Choroid plexus epithelial cell (primary cell): Measurements from ENCODE around the gene TUBD1.

ENCODE experiments used
- DNase-seq: peaks from one replicate; pipeline ENCODE4 v3.0.0-alpha.2; 2010; ENCODE audit warnings: low read depth
- H3K4me3 ChIP-seq: 2 replicates; pipeline ENCODE4 v1.5.1; 2011; ENCODE audit warnings: low read depth, mild to moderate bottlenecking, control low read depth, low read length, moderate library complexity
- CTCF ChIP-seq: conservative IDR thresholded peaks from 2 replicates; pipeline ENCODE4 v1.5.1; 2011; ENCODE audit warnings: low read depth, mild to moderate bottlenecking, control low read depth, inconsistent platforms, low read length, moderate library complexity

The TUBD1 gene

GRCh38 chr17:59914274-59914854 lies 21.6 kb upstream of the TUBD1 start:
- TF ChIP-seq CTCF, result peak; percentile 50
- DNase-seq, result peak; percentile 68
- H3K4me3 ChIP-seq, result no peak overlapping the region

GRCh38 chr17:59907467-59907866 lies 14.7 kb upstream of the TUBD1 start:
- no peak overlapping the region for H3K4me3 ChIP-seq
- DNase-seq, result no peak
- TF ChIP-seq CTCF, result no peak

GRCh38 chr17:59903455-59903854 lies 10.7 kb upstream of the TUBD1 start:
- DNase-seq, result no peak
- no peak for TF ChIP-seq CTCF

GRCh38 chr17:59901604-59902003 lies 8.9 kb upstream of the TUBD1 start:
- H3K4me3 ChIP-seq, result no peak overlapping the region
- DNase-seq, result no peak
- TF ChIP-seq CTCF, result no peak

More at GRCh38 chr17:59903455-59903854, 10.7 kb upstream of the TUBD1 start:
- no peak overlapping the region for H3K4me3 ChIP-seq

GRCh38 chr17:59899099-59899498 lies 6.4 kb upstream of the TUBD1 start:
- DNase-seq, result peak; percentile 72
- no peak overlapping the region for H3K4me3 ChIP-seq
- peak; percentile 55 for TF ChIP-seq CTCF

- peak; percentile 54 for DNase-seq
- H3K4me3 ChIP-seq, result no peak overlapping the region
- no peak for TF ChIP-seq CTCF
Observed at GRCh38 chr17:59897090-59897489, 4.3 kb upstream of the TUBD1 start.

- DNase-seq, result peak; percentile 31
- H3K4me3 ChIP-seq, result peak overlapping the region; percentile 94
- TF ChIP-seq CTCF, result peak; percentile 27
Observed at GRCh38 chr17:59893676-59894100, 945 bp upstream of the TUBD1 start.
